ENCODE data around the gene TMEM200C.
"Not testable (repeated sequence)": the region's sequence is repeated elsewhere in the genome, so short reads cannot be mapped to it uniquely, and the experiment has no call there.

The TMEM200C gene

GRCh38 chr18:5865521-5865920 lies 29.8 kb downstream of the TMEM200C start:
- H3K27ac ChIP-seq: no peak overlapping the region
- DNase-seq: no peak
- H3K4me3 ChIP-seq (ENCODE audit: low read depth, low read length): no peak overlapping the region
- peaks cover 2% of the 10 kb centered on the region for H3K9me3 ChIP-seq (ENCODE audit: severe bottlenecking)
- no peaks in the 10 kb centered on the region for H3K36me3 ChIP-seq
- H3K27me3 ChIP-seq (ENCODE audit: insufficient read depth, low read depth, severe bottlenecking): no peaks in the 10 kb centered on the region
- no peak for TF ChIP-seq CTCF (IDR thresholded peaks at IDR 0.05; ENCODE audit: low read depth, low read length)

GRCh38 chr18:5862127-5862526 lies 33.2 kb downstream of the TMEM200C start:
- not testable (repeated sequence) for H3K36me3 ChIP-seq; H3K4me3 ChIP-seq (ENCODE audit: low read depth, low read length); H3K27ac ChIP-seq; H3K27me3 ChIP-seq (ENCODE audit: insufficient read depth, low read depth, severe bottlenecking); H3K9me3 ChIP-seq (ENCODE audit: severe bottlenecking); DNase-seq

GRCh38 chr18:5857180-5857579 lies 38.1 kb downstream of the TMEM200C start:
- Histone ChIP-seq H3K27me3 (ENCODE audit: insufficient read depth, low read depth, severe bottlenecking) (peaks cover 22% of the 10 kb centered on the region), H3K27ac (no peak overlapping the region), H3K36me3 (no peaks in the 10 kb centered on the region), H3K4me3 (ENCODE audit: low read depth, low read length) (no peak overlapping the region), H3K9me3 (ENCODE audit: severe bottlenecking) (peaks cover 2% of the 10 kb centered on the region)
- TF ChIP-seq CTCF (IDR thresholded peaks at IDR 0.05; ENCODE audit: low read depth, low read length): no peak
- DNase-seq: no peak

GRCh38 chr18:5853253-5853652 lies 42.1 kb downstream of the TMEM200C start:
- Histone ChIP-seq H3K27me3 (ENCODE audit: insufficient read depth, low read depth, severe bottlenecking) (peaks cover 25% of the 10 kb centered on the region), H3K4me3 (ENCODE audit: low read depth, low read length) (no peak overlapping the region), H3K27ac (no peak overlapping the region), H3K36me3 (no peaks in the 10 kb centered on the region), H3K9me3 (ENCODE audit: severe bottlenecking) (no peaks in the 10 kb centered on the region)
- no peak for TF ChIP-seq CTCF (IDR thresholded peaks at IDR 0.05; ENCODE audit: low read depth, low read length)
- DNase-seq: no peak

- no peak for DNase-seq
- Histone ChIP-seq H3K4me3 (ENCODE audit: low read depth, low read length) (no peak overlapping the region), H3K36me3 (no peaks in the 10 kb centered on the region), H3K27me3 (ENCODE audit: insufficient read depth, low read depth, severe bottlenecking) (peaks cover 19% of the 10 kb centered on the region), H3K27ac (no peak overlapping the region), H3K9me3 (ENCODE audit: severe bottlenecking) (no peaks in the 10 kb centered on the region)
- TF ChIP-seq CTCF (IDR thresholded peaks at IDR 0.05; ENCODE audit: low read depth, low read length): no peak
These were observed 43.3 kb downstream of the TMEM200C start for GRCh38 chr18:5851998-5852397.

GRCh38 chr18:5842653-5843052 lies 52.7 kb downstream of the TMEM200C start:
- peaks cover 3% of the 10 kb centered on the region for H3K9me3 ChIP-seq (ENCODE audit: severe bottlenecking)
- no peak for DNase-seq

More at GRCh38 chr18:5842653-5843052, 52.7 kb downstream of the TMEM200C start:
- no peak overlapping the region for H3K4me3 ChIP-seq (ENCODE audit: low read depth, low read length)
- no peaks in the 10 kb centered on the region for H3K27me3 ChIP-seq (ENCODE audit: insufficient read depth, low read depth, severe bottlenecking)
- no peaks in the 10 kb centered on the region for H3K36me3 ChIP-seq
- no peak for TF ChIP-seq CTCF (IDR thresholded peaks at IDR 0.05; ENCODE audit: low read depth, low read length)
- H3K27ac ChIP-seq: no peak overlapping the region
